Measurements from ENCODE around the gene EME1.
"Not testable (repeated sequence)": the region's sequence is repeated elsewhere in the genome, so short reads cannot be mapped to it uniquely, and the experiment has no call there.

Gene EME1

DNA sequence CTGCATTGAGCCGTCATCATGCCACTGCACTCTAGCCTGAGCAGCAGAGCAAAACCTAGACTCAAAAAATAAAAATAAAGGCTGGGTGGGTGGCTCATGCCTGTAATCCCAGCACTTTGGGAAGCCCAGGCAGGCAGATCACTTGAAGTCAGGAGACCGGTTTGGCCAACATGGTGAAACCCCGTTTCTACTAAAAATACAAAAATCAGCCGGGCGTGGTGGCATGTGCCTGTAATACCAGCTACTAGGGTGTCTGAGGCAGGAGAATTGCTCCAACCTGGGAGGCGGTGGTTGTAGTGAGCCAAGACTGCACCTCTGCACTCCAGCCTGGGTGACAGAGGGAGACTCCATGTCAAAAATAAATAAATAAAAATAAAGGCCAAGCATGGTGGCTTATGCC is 55.1 kb downstream of the EME1 start:
- DNase-seq = not testable (repeated sequence)

DNA sequence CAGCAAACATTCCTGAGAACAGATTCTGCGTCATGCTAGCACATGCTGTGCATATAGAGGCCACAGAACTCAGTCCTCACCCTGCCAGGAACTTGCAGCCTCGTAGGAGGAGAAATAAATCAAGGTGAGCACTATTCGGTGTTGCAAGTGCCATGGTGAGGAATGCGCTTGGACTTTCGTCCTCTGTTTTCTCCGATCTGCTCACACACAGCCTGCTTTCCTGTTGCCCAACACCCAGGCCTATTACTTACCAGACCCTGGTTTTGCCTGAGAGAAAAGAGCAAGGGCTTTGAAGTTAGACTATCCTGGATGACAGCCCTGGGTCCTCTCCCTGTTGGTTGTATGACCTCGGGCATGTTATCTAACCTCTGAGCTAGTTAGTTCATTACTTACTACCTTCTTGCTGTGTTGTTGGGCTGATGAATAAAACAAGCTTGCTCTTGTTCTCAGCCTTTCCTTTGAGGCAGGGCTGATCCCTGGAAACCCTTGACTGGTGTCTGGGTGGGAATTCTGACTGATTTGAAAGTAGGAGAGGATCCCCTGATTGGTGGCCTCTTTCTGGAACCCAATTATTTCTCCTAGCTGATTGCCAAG is 55.9 kb downstream of the EME1 start:
- DNase-seq = no peak

DNA sequence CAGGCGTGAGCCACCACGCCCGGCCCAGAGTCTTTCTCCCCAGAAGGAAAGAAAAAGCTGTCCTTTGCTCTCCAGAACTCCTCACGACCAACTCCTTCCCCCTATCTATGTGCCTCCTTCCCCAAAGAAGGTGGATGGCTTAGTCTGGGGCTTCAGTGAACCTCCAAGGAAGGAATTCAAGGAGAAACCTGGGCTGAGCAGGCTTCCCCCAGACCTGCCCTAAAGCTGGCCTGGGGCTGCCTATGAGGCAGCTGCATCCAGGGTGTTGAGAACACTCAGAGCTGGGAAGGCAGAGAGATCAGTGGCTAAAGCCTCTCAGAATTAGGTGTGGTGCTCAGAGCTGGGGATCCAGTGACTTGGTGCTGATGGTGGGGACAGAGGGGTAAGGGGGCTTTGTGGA is 56.8 kb downstream of the EME1 start:
- no peak for DNase-seq

Data from NCI-H446 treated with DMSO at 0.1 percent for 48 hours (cell line).